Heart left ventricle (tissue), 16 donors: ENCODE results near the gene PLK3. TPM values are rescaled to one million over a fixed set of nuclear protein-coding genes. Genes with fewer than 3 reads are reported as not detected.

Experiments
- ATAC-seq, 4 donors: fragments of 200-7000 bp; cut with Tn5 transposase; one replicate each; pipeline ENCODE4 v1.9.1; 2020 to 2022; ENCODE audit warnings: moderate library complexity in 4 of 4, mild to moderate bottlenecking in 3 of 4, moderate number of reproducible peaks in 1 of 4
- DNase-seq, 5 donors: peaks; one replicate each; pipeline ENCODE4 v3.0.0-alpha.2; 2020
- H3K27ac ChIP-seq, 12 donors: fragments of 200-600 bp; sonication (generic) in 4 of 12; one replicate each; pipeline versions ENCODE4 v1.5.0 to v1.8.0; 2016 to 2022; ENCODE audit warnings: mild to moderate bottlenecking in 2 of 12
- H3K27me3 ChIP-seq, 9 donors: fragments of 200-600 bp; sonication (generic) in 2 of 9; one replicate each; pipeline versions ENCODE4 v1.5.1 to v1.8.0; 2016 to 2022; ENCODE audit warnings: mild to moderate bottlenecking in 3 of 9
- H3K36me3 ChIP-seq, 9 donors: fragments of 200-600 bp; sonication (generic) in 2 of 9; one replicate each; pipeline versions ENCODE4 v1.5.0 to v1.8.0; 2018 to 2022; ENCODE audit warnings: mild to moderate bottlenecking in 2 of 9
- H3K4me1 ChIP-seq, 12 donors: fragments of 200-600 bp; sonication (generic) in 4 of 12; one replicate each; pipeline versions ENCODE4 v1.5.0 to v1.8.0; 2016 to 2022; ENCODE audit warnings: mild to moderate bottlenecking in 3 of 12
- H3K4me3 ChIP-seq, 12 donors: fragments of 200-600 bp; sonication (generic) in 4 of 12; one replicate each; pipeline versions ENCODE4 v1.5.0 to v1.8.0; 2017 to 2022; ENCODE audit warnings: mild to moderate bottlenecking in 9 of 12, moderate library complexity in 4 of 12
- H3K9me3 ChIP-seq, 12 donors: fragments of 200-600 bp; sonication (generic) in 4 of 12; one replicate each; pipeline versions ENCODE4 v1.5.0 to v1.8.0; 2016 to 2022; ENCODE audit warnings: mild to moderate bottlenecking in 1 of 12
- CTCF ChIP-seq, 12 donors: fragments of 200-600 bp; sonication (generic) in 4 of 12; IDR thresholded peaks; one replicate each; pipeline versions ENCODE4 v1.5.0 to v1.8.0; 2018 to 2022; ENCODE audit warnings: antibody characterized with exemption in 12 of 12, mild to moderate bottlenecking in 5 of 12
- POLR2A ChIP-seq, 2 donors: fragments of 450-650 bp; IDR thresholded peaks; one replicate each; pipeline ENCODE4 v1.6.1; 2017; ENCODE audit warnings: antibody characterized with exemption in 2 of 2, mild to moderate bottlenecking in 2 of 2, moderate library complexity in 2 of 2
- WGBS, 4 donors: extraction: QIAGEN DNeasy Blood & Tissue Kit in 2 of 4; methylation state at CpG; one replicate each; pipeline versions ENCODE4 v1.1.5 to v1.1.7; 2013 to 2018; 5-methylcytosine and 5-hydroxymethylcytosine counted together
- intact Hi-C, 10 donors: fragments of 100-400 bp; cut with DNase I; formaldehyde crosslinking; loops; one replicate each; pipeline versions ENCODE4 v1.11.1 to v1.14.2; 2022
- polyA plus RNA-seq, 2 donors: library from polyadenylated mRNA; stranded (reverse); fragments of 200-250 nt; gene quantifications; one replicate each; pipeline ENCODE4 v1.2.3, GENCODE V29; 2013
- total RNA-seq, 9 donors: library from RNA; depleted of rRNA in 2 of 9; stranded (reverse); fragments of >200 nt in 2 of 9; fragmentation: NEBNext Ultra II Directional in 3 of 9; extraction: Animal tissue kit (Norgen Biotek cat#: 25700) in 3 of 9; gene quantifications; one replicate each; pipeline versions ENCODE4 v1.1.0 to v1.2.4, GENCODE V29; 2016 to 2023
- donor health status: ischemic (EF 13 %, LVEDD 7.1; RV severe dilation, severe dysfunction).
- donor health status: healthy with polysubstance abuse.
- donor health status: DM: no; HTN: yes; CAD: no.
- donor health status: DM: no; HTN: no; CAD: no.
- donor health status: ischemic (EF 25% LVEDD 6.9; RV normal size, moderate dysfunction).
- donor health status: ischemic (EF 25% LVEDD 5.7; RV mildly dilated, moderate dysfunction).
- donor health status: healthy.
- donor health status: DM: yes; HTN: yes; CAD: no.
- donor health status: ischemic (EF 35%, LVEDD 5.7; RV mildly dilated, moderate dysfunction).
- donor health status: nonischemic (EF 11% LVEDD 7.7; RV severe dilation, severe dysfunction).
- donor health status: DM: yes; HTN: yes; CAD: no.
- donor health status: PGD.
- donor health status: ischemic (EF 29% LVEDD 5.4; RV normal size, mild dysfunction).
- donor health status: nonischemic (EF 23%, LVEDD 6.1; RV moderate dilation, normal function).

Gene PLK3
- total and polyA plus RNA-seq, 11 donors = 4.5 to 17.9 (median 6.6) TPM

GRCh38 chr1:44826375-44827196 is 26.4 kb downstream of the PLK3 start:
- Histone ChIP-seq H3K4me1 (peaks cover 0 to 26% (median 6%) of the 10 kb centered on the region in 12 donors), H3K27ac (peak overlapping the region in 7 of 12 donors; percentile 19 to 76 (median 67)), H3K4me3 (peak overlapping the region in 7 of 12 donors; percentile 11 to 37 (median 24)), H3K27me3 (no peaks in the 10 kb centered on the region), H3K9me3 (no peaks in the 10 kb centered on the region), H3K36me3 (no peaks in the 10 kb centered on the region)
- 53 to 61% (median 59%) methylated on average over 22 to 24 of the region's 24 CpGs for WGBS, 4 donors
- intact Hi-C loops = loop anchor here in 1 of 10 donors (5.0 kb wide), 1 partner anchor 39 kb away; the partner anchor contains the start of gene BEST4
- ATAC-seq (peak; percentile 62 to 90 (median 84)), DNase-seq (peak; percentile 78 to 85 (median 81))
- TF ChIP-seq CTCF (IDR thresholded peaks at IDR 0.05) (no peak), POLR2A (IDR thresholded peaks at IDR 0.05) (no peak)

- ATAC-seq (peak in 1 of 4 donors; percentile 2), DNase-seq (peak in 1 of 5 donors; percentile 30)
- H3K36me3 ChIP-seq = no peaks in the 10 kb centered on the region
- no peaks in the 10 kb centered on the region for H3K9me3 ChIP-seq
- H3K27me3 ChIP-seq = no peaks in the 10 kb centered on the region
- no peak overlapping the region for H3K4me3 ChIP-seq
- H3K27ac ChIP-seq = peak overlapping the region in 6 of 12 donors; percentile 19 to 76 (median 65)
- intact Hi-C loops = loop anchor here in 1 of 10 donors (5.0 kb wide), 1 partner anchor 40 kb away; the partner anchor contains the start of gene BEST4
- TF ChIP-seq CTCF (IDR thresholded peaks at IDR 0.05) (no peak), POLR2A (IDR thresholded peaks at IDR 0.05) (no peak)
- WGBS, 4 donors = 87 to 91% (median 90%) methylated on average over 12 to 28 of the region's 28 CpGs
- peaks cover 0 to 26% (median 6%) of the 10 kb centered on the region in 12 donors for H3K4me1 ChIP-seq
These were observed 27.2 kb downstream of the PLK3 start for GRCh38 chr1:44827197-44828002.

GRCh38 chr1:44828003-44828651 is 27.9 kb downstream of the PLK3 start:
- 92 to 96% (median 95%) methylated on average over 21 of the region's 21 CpGs for WGBS, 4 donors
- peak in 1 of 5 donors; percentile 20 for DNase-seq

More at GRCh38 chr1:44828003-44828651, 27.9 kb downstream of the PLK3 start:
- ATAC-seq = no peak
- Histone ChIP-seq H3K9me3 (no peaks in the 10 kb centered on the region), H3K36me3 (no peaks in the 10 kb centered on the region), H3K4me3 (no peak overlapping the region), H3K27me3 (no peaks in the 10 kb centered on the region), H3K27ac (no peak overlapping the region), H3K4me1 (peaks cover 0 to 26% (median 6%) of the 10 kb centered on the region in 12 donors)
- intact Hi-C loops = loop anchor here in 1 of 10 donors (5.0 kb wide), 1 partner anchor 41 kb away; the partner anchor contains the start of gene BEST4
- TF ChIP-seq POLR2A (IDR thresholded peaks at IDR 0.05) = no peak
- TF ChIP-seq CTCF (IDR thresholded peaks at IDR 0.05) = no peak
